GM19324 (cell line): ENCODE results near the gene CCDC78.
"Not testable (repeated sequence)": the region's sequence is repeated elsewhere in the genome, so short reads cannot be mapped to it uniquely, and the experiment has no call there.

Experiments used
- ATAC-seq: cut with Tn5 transposase; IDR thresholded peaks from one replicate; pipeline ENCODE4 v1.9.1; 2021; ENCODE audit warnings: mild to moderate bottlenecking, moderate library complexity; ENCODE audit not compliant: unreplicated experiment, low FRiP score

The CCDC78 gene

DNA sequence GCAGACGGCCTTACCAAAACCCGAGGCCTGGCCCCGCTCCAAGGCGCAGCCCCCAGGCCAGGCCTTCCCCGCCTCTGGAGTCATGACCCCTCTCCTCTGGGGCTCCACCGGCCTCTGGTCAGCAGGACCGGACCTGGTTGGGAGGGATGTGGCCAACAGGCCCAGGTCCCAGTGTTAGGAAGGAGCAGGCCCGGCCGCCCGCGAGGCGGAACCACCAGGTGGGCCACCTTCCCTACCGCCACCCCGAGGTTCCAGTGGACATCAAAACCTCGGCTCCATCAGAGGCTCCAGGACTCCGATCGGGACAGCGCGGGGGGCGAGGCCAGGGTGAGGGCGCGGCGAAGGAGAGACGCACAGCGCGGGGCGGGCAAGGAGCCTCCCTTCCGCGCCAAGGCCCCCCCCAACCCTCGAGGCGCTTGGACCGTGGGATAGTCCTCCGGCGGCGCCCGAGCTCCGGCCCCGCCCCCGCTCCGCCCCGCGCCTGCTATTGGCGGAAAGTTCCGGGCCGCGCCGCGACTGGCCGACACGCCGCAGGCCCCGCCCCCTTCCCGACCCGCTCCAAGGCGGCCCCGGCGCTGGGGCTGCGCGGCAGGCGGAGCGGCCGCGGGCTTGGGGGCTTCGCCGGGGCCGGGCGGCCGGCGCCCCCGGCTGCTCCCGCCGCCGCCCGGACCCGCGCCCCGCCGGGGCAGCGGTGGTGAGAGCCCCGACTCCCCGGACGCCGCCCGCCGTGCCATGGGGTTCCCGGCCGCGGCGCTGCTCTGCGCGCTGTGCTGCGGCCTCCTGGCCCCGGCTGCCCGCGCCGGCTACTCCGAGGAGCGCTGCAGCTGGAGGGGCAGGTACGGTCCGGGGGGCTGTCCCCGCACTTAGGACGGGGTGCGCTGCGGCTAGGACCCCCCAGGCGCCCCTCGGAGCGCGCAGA, 11.4 kb downstream of the CCDC78 start, which contains the start of gene METRN:
METRN (plus strand) TSS at position 561 of the 919 bp plus-strand sequence; CDS start at position 733, 172 bp downstream.
- peak; percentile 76 for ATAC-seq

DNA sequence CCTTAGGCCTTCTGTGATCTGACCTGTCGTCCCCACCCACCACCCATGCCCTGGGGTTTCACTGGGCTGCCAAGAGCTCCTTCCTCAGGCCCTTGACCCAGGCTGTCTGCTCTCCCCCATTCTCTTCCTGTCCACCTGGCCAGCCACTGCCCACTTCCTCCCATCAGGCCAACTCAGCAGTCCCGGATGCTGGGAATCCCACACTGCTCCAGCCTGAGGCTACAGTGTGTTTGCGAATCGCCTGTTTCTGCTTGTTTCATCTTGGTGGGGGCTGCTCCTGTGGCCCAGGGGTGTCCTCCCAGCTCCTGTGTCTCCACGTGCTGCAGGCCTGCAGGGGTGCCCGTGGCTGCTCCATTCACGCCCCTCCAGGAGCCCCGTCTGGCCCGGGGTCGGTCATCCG, 12.2 kb downstream of the CCDC78 start:
- ATAC-seq, result no peak

DNA sequence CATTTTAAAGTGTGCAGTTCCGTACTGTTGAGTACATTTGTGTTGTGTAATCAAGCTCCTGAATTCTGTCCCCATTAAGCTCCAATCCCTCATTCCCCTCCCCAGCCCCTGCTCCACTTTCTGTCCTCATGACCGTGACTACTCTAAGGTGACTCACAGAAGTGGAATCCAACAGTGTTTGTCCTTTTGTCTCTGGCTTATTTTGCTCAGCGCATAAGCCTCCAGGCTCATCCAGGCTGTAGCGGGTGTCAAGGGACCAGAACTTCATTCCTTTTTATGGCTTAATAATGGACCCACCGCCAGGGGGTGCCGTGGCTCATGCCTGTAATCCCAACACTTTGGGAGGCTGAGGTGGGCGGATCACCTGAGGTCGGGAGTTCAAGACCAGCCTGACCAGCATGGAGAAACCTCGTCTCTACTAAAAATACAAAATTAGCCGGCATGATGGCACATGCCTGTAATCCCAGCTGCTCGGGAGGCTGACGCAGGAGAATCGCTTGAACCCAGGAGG, 13.4 kb downstream of the CCDC78 start:
- ATAC-seq, result not testable (repeated sequence)

DNA sequence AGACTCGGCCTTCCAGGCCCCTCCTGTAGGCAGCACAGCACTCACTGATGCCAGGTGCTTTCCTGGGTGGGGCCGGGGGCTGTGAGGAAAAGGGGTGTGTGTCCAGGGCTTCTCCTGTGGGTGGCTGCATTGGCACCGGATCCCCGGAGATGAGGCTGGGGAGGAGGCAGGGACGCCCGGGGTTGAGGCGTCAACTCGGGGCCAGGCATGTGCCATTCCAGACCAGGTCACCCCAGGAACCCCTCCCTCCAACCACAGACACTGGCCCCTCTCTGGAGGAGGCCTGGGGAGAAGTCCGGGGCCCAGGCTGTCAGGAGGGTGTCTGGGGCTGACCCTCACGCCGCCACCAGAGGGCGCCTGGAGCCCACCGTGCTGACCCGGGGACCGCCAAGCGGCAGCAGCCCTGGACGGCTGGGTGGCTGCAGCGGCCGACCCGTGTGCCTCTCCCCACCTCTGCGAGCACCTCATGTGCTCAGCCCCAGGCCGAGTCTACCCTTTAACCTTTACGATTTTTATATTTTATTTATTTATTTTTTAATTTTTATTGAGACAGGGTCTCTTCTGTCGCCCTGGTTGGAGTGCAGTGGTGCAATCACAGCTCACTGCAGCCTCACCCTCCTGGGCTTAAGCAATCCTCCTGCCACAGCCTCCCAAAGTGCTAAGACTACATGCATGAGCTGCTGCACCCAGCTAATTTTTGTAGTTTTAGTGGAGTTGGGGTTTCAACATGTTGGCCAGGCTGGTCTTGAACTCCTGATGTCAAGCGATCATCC, 14.5 kb downstream of the CCDC78 start:
- ATAC-seq, result no peak

DNA sequence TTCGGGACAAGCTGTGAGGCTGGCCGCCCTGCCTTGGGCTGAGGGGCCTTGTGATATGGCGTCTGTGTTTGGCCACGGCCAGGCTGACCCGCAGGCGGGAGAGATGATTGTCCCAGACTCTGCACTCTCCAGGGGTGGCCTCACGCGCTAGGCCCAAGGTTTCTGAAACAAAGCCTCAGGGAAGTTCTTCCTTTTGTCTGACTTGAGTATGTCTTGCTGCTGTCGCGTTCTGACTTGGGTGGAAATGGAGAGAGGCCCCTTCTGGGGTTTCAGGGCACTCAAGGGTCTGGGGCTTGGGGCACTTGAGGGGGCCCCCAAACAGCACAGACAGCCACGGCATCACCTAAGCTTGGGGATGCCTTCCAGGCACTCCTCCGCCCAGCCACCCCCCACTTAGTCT, 15.2 kb downstream of the CCDC78 start:
- ATAC-seq, result no peak

DNA sequence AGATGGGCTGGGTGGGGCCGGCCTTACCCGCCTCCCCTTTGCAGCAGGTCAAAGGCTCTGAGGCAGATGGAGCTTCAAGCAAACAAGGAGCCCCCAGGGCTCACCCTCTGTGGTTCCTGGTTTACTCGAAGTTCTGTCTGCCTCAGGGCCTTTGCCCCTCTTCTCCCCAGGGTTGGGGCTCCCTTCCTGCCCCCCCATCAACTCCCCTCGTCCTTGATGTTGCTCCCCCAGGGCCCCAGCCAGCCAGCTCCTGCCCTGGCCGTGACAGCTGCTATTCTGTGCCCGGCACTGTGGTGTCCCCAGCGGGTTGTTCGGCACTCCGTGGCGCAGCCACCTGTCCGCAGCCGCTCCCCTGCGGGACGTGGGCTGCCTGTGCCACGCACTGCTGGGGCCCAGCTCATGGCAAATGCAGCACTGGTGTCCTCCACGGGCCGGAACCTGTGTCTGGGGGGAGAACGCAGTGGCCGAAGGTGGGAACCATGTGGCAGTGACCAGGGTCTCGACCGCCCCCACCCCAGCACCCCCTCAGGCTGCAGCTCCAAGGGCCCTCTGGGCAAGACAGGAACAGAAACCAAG, 15.7 kb downstream of the CCDC78 start:
- no peak for ATAC-seq

DNA sequence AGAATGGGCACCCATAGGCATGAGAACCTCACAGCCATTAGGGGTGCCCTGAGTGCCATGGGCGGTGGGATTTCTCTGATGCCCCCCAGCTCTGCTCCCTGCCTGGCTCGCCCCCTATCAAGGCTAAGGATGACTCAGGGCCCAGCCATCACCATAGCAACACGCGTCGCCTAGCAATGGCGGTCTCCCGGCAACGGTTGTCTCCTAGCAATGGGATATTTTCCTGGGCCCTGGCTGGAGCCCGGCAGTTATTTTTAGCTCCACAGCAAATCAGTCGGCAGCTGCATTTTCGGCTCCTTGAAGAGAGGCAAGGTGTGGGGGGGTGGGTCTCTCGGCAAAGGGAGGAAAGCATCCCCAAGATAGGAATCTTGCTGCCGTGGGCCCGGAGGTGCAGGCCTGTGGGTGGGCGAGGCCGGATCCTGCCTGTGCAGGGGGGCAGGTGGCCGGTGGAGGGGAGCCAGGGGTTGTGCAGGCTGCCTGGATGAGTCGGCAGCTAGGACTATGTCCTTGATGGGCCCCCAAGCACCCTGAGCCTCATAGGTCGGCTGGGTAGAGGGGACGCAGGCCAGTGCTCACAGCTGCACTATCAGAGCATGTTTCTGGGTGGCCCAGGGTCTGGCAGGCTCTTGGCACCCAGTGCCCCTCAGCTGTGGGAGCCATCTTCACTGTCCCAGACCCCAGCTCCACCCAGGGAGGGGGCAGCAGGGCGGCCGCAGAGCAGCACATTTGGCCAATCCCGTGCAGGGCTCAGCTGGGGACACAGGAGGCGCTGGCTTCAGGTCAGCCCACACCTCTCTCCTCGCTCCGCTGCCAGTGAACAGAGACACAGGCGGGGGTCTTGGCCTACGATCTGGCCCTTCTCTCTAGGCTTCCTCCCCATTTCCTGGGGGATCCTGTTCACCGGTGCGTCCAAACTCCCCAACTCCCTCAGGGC, 16.4 kb downstream of the CCDC78 start:
- no peak for ATAC-seq

DNA sequence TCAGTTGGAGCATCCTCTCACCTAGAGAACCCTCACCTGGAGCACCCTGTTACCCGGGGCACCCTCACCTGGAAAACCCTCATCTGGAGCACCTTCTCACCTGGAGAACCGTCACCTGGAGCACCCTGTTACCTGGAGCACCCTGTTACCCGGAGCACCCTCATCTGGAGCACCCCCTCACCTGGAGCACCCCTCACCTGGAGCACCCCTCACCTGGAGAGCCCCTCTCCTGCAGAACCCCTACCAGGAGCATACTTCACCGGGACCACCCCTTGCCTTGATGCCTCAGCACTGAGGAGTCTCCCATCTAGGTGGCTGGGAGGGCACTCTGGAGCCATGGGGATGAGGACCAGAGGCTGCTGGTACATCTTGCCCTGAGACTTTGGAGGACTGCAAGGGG, 17.3 kb downstream of the CCDC78 start:
- no peak for ATAC-seq

DNA sequence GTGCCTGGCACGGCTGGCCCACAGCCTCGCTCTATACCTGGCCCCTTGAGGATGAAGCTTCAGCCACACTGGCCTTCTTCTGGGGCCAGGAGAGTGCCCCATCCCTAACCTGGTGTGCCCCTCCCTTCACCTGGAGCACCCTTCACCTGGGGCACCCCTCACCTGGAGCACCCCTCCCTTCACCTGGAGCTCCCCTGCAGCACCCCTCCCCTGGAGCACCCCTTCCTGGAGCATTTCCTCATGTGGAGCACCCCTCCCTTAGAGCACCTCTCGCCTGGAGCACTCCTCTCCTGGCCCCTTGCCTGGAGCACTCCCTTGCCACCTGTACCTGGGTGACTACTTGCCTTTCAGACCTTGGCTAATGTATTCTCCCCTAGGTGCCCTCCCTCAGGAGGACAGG, 18.2 kb downstream of the CCDC78 start:
- ATAC-seq, result no peak

DNA sequence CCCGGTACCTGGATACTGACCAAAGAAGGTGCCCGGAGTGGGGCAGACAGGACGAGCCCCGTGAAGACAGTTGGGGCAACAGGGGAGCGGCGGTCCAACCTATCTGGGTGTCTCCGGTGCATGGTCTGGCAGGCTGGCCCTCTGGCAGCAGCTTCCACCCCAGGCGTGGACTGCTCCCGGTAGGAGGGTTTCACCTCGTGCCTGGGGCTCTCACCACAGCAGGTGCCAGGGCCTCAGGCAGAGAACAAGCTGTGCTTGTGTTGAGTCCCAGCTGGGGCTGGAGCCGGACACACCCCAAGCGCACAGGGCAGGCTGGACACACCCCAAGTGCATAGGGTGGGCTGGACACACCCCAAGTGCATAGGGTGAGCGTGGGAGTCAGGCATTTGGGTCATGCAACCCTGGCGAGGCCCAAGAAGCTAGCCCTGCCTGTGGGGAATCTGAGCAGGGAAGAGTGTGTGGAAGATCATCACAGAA, 19.1 kb downstream of the CCDC78 start:
- ATAC-seq, result no peak

DNA sequence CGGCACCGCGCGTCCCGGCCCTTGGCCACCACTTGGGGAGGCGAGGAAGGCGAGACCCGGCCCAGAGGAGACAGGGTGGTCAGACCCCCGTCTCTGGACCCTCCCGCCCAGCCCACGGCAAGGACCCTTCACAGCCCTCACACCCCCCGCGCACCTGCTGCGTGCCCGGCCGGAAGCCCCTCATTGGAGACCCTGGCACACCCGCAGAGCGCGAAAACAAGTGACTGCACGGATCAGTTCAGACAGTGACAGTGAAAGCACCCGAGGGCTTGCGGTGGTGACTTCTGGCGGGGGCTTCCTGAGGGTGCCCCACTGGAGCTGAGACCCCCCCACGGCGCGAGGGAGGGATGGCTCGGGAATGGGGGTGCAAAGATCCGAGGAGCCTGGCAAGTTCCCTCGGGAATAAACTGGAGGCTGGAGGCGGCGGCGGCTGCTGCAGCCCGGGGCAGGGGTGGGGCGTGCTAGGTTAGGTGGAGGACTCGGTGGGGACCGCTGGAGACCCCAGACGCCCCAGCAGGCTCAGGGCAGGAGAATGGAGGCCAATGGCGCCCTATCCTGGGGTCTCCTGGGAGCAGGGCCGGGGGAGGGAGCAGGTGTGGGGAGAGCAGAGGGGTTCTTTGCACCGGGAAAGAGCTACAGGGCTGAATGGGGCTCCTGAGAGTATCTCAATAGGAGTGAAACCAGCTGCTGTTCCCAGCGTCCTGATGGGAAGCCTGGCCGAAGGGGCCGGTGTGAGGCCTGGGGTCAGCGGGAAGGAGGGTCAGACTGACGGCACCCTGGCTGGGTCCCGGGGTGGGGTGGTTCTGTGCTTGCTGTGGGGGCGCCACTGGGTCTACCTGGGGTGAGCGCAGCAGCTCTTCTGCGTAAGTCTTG, 19.8 kb downstream of the CCDC78 start:
- ATAC-seq, result no peak

DNA sequence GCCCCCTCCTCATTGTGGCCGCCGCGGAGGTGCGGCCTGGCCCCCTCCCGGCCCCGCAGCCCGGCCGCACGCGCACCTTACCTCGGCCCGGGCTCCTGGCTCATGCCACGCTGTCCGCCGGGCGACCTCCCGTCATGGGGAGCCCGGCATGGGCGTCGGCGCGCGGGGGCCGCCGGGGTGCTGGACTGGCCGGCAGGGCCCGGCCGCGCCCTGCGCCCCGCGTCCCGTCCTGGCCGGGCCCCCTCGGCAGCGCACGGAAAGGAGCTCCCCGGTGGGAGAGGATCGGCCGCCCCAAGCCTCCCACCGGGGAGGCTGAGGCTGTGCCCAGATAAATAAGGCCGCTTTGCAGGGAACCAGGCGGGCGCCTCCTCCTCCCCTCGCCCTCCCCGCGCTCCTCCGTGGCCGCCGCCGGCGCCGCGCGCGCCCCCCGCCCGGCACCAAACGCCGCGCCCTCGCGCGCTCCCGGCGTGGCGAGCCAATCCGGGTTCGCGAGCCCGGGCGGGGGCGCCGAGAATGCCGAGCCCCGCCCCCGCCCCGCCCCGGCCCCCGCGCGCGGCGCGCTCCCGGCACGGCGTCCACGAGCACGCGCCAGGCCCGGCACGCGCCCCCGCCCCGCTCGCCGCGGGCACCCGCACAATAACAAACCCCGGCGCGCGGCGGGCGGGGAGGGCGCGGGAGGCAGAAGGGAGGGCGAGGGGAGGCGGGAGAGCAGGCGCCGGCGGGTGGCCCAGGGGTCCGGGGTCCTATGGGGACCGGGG, 20.6 kb downstream of the CCDC78 start, which contains the start of gene FBXL16:
FBXL16 (minus strand) TSS at position 371 of the 758 bp plus-strand sequence. CDS start 8,396 bp downstream, outside the sequence.
- ATAC-seq, result no peak

DNA sequence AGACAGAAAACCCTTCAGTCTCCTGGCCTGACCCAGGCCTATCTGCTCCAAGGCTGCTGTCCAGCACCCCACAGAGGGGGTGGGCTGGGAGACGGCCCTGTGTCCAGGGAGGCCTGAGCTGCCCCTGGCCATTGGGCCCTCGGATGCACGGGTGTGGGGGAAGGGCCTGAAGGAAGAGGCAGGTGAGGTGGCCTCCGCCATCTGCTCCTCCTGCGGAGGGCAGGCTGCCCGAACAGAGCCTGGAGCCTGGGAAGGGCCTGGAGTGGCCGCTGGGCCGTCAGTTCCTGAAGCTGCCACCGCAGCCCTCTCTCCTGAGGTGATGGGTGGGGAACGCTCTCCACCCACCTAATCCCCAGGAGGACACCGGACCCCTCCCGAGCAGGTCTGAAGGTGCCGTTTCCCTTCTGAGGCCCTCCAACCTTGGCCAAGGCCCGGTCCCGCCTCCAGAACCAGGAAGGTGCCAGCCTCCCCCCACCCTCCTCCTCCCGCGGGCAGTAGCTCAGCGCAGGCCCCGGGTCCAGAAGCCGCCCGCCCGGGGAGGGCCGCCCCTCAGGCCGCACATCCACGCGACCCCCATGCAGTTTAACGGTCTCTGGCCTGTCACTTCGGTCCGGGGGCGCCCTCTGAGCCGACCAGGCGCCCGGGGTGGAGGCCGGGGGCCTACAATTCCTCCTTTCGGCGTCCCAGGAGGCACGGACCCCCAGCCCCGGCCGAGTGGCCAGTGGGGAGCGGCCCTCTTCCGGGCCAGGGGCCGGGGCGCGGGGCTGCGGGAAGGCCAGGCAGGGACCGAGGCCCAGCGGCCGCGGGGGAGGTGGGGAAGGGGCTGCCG, 21.5 kb downstream of the CCDC78 start:
- no peak for ATAC-seq

DNA sequence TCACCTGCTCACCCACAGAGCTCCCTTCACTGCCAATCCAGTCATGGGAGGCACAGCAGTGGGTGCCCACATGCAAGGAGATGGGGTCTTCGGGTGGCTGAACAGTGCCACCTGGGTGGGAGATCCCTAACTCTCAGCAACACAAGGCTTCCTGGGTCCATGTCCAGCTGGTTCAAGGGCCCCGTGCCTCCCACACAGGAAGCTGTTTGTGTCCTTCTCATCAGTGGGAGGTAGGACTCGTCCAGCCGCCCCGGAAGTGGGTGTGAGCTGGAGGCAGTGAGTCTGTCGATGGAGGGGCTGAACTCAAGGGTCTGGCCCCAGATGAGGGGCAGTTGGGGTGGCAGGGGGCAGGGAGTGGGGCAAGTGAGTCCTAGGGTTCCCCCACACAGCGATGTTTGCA, 22.2 kb downstream of the CCDC78 start:
- ATAC-seq, result no peak

DNA sequence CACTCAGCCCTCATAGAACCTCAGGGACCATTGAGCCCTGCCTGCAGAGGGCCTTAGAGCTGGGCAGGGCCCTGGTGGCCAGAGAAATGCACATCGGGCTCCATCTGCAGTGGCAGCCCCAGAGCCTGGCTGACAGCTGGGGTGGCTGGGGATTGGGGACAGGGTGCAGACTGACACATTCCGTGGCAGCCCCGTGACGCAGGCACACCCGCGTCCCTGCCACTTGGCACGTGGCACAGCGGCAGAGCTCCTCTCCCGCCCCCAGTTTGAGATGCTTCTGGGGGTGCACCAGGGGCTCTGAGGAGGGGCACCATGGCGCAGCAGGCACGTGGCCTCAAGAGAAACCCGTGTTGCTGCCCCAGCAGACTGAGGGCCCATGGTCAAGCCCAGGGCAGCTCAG, 22.8 kb downstream of the CCDC78 start:
- ATAC-seq, result no peak

DNA sequence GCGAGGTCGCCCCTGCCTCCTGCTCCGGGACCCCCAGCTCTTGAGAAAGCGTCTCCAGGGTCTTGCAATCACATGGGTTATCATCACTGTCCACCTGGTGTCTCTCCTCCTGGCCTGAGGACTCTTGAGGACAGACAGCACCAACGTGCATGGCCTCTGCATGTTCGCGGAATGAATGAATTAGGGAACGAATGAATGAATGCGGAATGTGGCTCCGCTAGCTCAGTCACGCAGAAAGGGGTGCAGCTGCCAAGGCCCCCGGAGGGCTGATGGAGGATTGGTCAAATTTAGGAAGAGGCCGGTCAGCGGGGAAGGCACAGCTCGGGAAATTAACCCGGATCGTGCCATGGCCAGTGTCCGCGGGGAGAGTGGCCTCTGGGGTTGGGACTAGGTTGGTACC, 23.9 kb downstream of the CCDC78 start:
- ATAC-seq, result no peak
